Measurements from ENCODE around the gene NME9. TPM values are rescaled to one million over a fixed set of nuclear protein-coding genes. Genes with fewer than 3 reads are reported as not detected.

The NME9 gene
- total and polyA plus RNA-seq, 10 of the 15 experiments (the other 5 are each of a cell fraction or from before 2014, with no cell fraction given), result 0.09 to 0.68 (median 0.22) TPM; not detected in 6

GRCh38 chr3:138378331-138378730, 48.7 kb upstream of the NME9 start:
- H3K9ac ChIP-seq (ENCODE audit: control insufficient read depth, insufficient read depth, low read length), result no peak overlapping the region
- no peak overlapping the region for H3K4me3 ChIP-seq
- DNase-seq (ENCODE audit: low read depth, low spot score) (no peak), ATAC-seq (no peak), FAIRE-seq (no peak)
- H3K36me3 ChIP-seq (ENCODE audit: control insufficient read depth in 2 of 2, insufficient read depth in 2 of 2, low read length in 1 of 2), result no peaks in the 10 kb centered on the region
- no peaks in the 10 kb centered on the region for H3K4me1 ChIP-seq (ENCODE audit: control insufficient read depth, insufficient read depth, low read length)
- no peaks in the 10 kb centered on the region for H3K79me2 ChIP-seq (ENCODE audit: control insufficient read depth, insufficient read depth, low read length)
- ChIA-PET RAD21 (ENCODE audit: unreplicated experiment) (no interaction called here), CTCF (no interaction called here), SMC1A (ENCODE audit: uncharacterized antibody, unreplicated experiment) (no interaction called here), POLR2A (no interaction called here)
- H3K4me2 ChIP-seq (ENCODE audit: control insufficient read depth, insufficient read depth), result no peak overlapping the region
- H3K27me3 ChIP-seq (replicated peaks in 1 of 2; ENCODE audit: control insufficient read depth in 2 of 2, insufficient read depth in 2 of 2, low read length in 1 of 2), result peaks cover 0 to 13% of the 10 kb centered on the region in 2 experiments; a peak in 2 of 4 replicates
- WGBS (ENCODE audit: insufficient coverage, insufficient replicate concordance, low lambda C conversion rate, missing lambda C conversion rate), result 47% methylated on average over 5 of the region's 5 CpGs
- intact Hi-C loops (cut with micrococcal nuclease; ENCODE audit: unreplicated experiment), result no loop called here
- in situ Hi-C loops (cut with MboI), result no loop called here
- H2AFZ ChIP-seq (ENCODE audit: control insufficient read depth, low read depth, low read length), result no peak overlapping the region
- H3K9me3 ChIP-seq (replicated peaks; ENCODE audit: control insufficient read depth, insufficient read depth, low read length), result no peaks in the 10 kb centered on the region
- 0 out of 2 replicates have a peak, but pooled peaks cover 2% of the 10 kb centered on the region for H4K20me1 ChIP-seq (ENCODE audit: control insufficient read depth, insufficient read depth)
- BruUV-seq (replicated peaks), result no TSS peak
- TF ChIP-seq, protein P1, sequence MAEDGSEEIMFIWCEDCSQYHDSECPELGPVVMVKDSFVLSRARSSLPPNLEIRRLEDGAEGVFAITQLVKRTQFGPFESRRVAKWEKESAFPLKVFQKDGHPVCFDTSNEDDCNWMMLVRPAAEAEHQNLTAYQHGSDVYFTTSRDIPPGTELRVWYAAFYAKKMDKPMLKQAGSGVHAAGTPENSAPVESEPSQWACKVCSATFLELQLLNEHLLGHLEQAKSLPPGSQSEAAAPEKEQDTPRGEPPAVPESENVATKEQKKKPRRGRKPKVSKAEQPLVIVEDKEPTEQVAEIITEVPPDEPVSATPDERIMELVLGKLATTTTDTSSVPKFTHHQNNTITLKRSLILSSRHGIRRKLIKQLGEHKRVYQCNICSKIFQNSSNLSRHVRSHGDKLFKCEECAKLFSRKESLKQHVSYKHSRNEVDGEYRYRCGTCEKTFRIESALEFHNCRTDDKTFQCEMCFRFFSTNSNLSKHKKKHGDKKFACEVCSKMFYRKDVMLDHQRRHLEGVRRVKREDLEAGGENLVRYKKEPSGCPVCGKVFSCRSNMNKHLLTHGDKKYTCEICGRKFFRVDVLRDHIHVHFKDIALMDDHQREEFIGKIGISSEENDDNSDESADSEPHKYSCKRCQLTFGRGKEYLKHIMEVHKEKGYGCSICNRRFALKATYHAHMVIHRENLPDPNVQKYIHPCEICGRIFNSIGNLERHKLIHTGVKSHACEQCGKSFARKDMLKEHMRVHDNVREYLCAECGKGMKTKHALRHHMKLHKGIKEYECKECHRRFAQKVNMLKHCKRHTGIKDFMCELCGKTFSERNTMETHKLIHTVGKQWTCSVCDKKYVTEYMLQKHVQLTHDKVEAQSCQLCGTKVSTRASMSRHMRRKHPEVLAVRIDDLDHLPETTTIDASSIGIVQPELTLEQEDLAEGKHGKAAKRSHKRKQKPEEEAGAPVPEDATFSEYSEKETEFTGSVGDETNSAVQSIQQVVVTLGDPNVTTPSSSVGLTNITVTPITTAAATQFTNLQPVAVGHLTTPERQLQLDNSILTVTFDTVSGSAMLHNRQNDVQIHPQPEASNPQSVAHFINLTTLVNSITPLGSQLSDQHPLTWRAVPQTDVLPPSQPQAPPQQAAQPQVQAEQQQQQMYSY (CRISPR knock-in tag; IDR thresholded peaks at IDR 0.05), result no peak
- no peak overlapping the region for H3K27ac ChIP-seq (ENCODE audit: control insufficient read depth, insufficient read depth)

DNA sequence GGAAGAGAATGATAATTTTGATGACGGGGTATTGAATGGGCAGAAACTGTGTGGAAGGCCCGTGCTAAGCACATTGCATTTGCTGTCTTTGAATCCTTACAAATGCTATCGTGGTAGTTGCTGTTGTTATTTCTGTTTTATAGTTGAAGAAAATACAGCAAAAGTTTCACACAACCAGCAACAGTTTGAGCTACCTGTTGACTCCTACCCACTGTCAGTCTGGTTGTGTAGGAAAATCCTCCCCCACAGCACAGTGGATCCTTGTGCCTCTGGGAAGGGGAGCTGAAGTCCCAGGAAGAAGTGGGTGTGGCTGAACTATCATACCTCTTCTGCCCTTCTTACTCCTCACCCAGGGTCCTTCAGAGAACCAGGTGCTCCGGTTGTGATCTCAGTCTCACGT, 48.2 kb upstream of the NME9 start:
- WGBS (ENCODE audit: insufficient coverage, insufficient replicate concordance, low lambda C conversion rate, missing lambda C conversion rate), result 27% methylated on average over 5 of the region's 5 CpGs
- POLR2A ChIA-PET, result no interaction called here
- Histone ChIP-seq H3K27me3 (replicated peaks in 1 of 2; ENCODE audit: control insufficient read depth in 2 of 2, insufficient read depth in 2 of 2, low read length in 1 of 2) (peaks cover 0 to 11% of the 10 kb centered on the region in 2 experiments; a peak in 2 of 4 replicates), H3K79me2 (ENCODE audit: control insufficient read depth, insufficient read depth, low read length) (no peaks in the 10 kb centered on the region), H3K9ac (ENCODE audit: control insufficient read depth, insufficient read depth, low read length) (no peak overlapping the region), H4K20me1 (ENCODE audit: control insufficient read depth, insufficient read depth) (0 out of 2 replicates have a peak, but pooled peaks cover 2% of the 10 kb centered on the region), H3K9me3 (replicated peaks; ENCODE audit: control insufficient read depth, insufficient read depth, low read length) (no peaks in the 10 kb centered on the region), H3K4me1 (ENCODE audit: control insufficient read depth, insufficient read depth, low read length) (no peaks in the 10 kb centered on the region), H3K36me3 (ENCODE audit: control insufficient read depth in 2 of 2, insufficient read depth in 2 of 2, low read length in 1 of 2) (no peaks in the 10 kb centered on the region), H2AFZ (ENCODE audit: control insufficient read depth, low read depth, low read length) (no peak overlapping the region), H3K4me2 (ENCODE audit: control insufficient read depth, insufficient read depth) (no peak overlapping the region), H3K4me3 (no peak overlapping the region), H3K27ac (ENCODE audit: control insufficient read depth, insufficient read depth) (no peak overlapping the region)
- DNase-seq (ENCODE audit: low read depth, low spot score) (no peak), ATAC-seq (no peak), FAIRE-seq (no peak)
- no TSS peak for BruUV-seq (replicated peaks)
- RAD21 ChIA-PET (ENCODE audit: unreplicated experiment), result no interaction called here
- in situ Hi-C loops (cut with MboI), result no loop called here
- intact Hi-C loops (cut with micrococcal nuclease; ENCODE audit: unreplicated experiment), result no loop called here
- SMC1A ChIA-PET (ENCODE audit: uncharacterized antibody, unreplicated experiment), result no interaction called here
- CTCF ChIA-PET, result no interaction called here
- TF ChIP-seq ASH2L (IDR thresholded peaks at IDR 0.05; ENCODE audit: borderline replicate concordance, low read depth) (no peak), RUNX3 (IDR thresholded peaks at IDR 0.05; ENCODE audit: low read length) (no peak), BCL3 (IDR thresholded peaks at IDR 0.05; ENCODE audit: borderline replicate concordance, insufficient read depth, low read depth, low read length, poor library complexity, severe bottlenecking) (no peak), POLR2AphosphoS2 (IDR thresholded peaks at IDR 0.05; ENCODE audit: low read depth, low read length) (no peak), SREBF2 (IDR thresholded peaks at IDR 0.05; ENCODE audit: low read length) (no peak), JUND (IDR thresholded peaks at IDR 0.05; ENCODE audit: low read depth, low read length) (no peak), FOXM1 (IDR thresholded peaks at IDR 0.05; ENCODE audit: low read depth, low read length) (no peak), KDM1A (IDR thresholded peaks at IDR 0.05; ENCODE audit: borderline replicate concordance) (no peak)
- TF ChIP-seq, protein P2, sequence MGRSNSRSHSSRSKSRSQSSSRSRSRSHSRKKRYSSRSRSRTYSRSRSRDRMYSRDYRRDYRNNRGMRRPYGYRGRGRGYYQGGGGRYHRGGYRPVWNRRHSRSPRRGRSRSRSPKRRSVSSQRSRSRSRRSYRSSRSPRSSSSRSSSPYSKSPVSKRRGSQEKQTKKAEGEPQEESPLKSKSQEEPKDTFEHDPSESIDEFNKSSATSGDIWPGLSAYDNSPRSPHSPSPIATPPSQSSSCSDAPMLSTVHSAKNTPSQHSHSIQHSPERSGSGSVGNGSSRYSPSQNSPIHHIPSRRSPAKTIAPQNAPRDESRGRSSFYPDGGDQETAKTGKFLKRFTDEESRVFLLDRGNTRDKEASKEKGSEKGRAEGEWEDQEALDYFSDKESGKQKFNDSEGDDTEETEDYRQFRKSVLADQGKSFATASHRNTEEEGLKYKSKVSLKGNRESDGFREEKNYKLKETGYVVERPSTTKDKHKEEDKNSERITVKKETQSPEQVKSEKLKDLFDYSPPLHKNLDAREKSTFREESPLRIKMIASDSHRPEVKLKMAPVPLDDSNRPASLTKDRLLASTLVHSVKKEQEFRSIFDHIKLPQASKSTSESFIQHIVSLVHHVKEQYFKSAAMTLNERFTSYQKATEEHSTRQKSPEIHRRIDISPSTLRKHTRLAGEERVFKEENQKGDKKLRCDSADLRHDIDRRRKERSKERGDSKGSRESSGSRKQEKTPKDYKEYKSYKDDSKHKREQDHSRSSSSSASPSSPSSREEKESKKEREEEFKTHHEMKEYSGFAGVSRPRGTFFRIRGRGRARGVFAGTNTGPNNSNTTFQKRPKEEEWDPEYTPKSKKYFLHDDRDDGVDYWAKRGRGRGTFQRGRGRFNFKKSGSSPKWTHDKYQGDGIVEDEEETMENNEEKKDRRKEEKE (IDR thresholded peaks at IDR 0.05), result no peak

All from GM12878 (cell line).